Measurements from ENCODE around the gene SPANXB1.
"Not testable (repeated sequence)": the region's sequence is repeated elsewhere in the genome, so short reads cannot be mapped to it uniquely, and the experiment has no call there.

SPANXB1 gene

GRCh38 chrX:141002568-141002967 is at the start of gene SPANXB1:
SPANXB1 (plus strand) TSS chrX:141002594; CDS start chrX:141002694, 100 bp downstream.
- DNase-seq: not testable (repeated sequence)

GRCh38 chrX:140967036-140967435 is 35.4 kb upstream of the SPANXB1 start:
- no peak for DNase-seq

GRCh38 chrX:140971099-140971795 is 31.1 kb upstream of the SPANXB1 start:
- no peak for DNase-seq

GRCh38 chrX:140975472-140975871 is 26.9 kb upstream of the SPANXB1 start:
- no peak for DNase-seq

GRCh38 chrX:140980271-140980670 is 22.1 kb upstream of the SPANXB1 start:
- no peak for DNase-seq

- DNase-seq: no peak
Observed at GRCh38 chrX:140983730-140984129, 18.7 kb upstream of the SPANXB1 start.

- DNase-seq: not testable (repeated sequence)
Observed at GRCh38 chrX:141005243-141005642, 2.8 kb downstream of the SPANXB1 start.

GRCh38 chrX:141044246-141044645 is 41.9 kb downstream of the SPANXB1 start:
- not testable (repeated sequence) for DNase-seq

- DNase-seq: not testable (repeated sequence)
Observed at GRCh38 chrX:141049878-141050277, 47.5 kb downstream of the SPANXB1 start.

GRCh38 chrX:141052098-141052497 is 49.7 kb downstream of the SPANXB1 start:
- not testable (repeated sequence) for DNase-seq

All from stimulated activated CD8-positive, alpha-beta memory T cell treated with anti-CD3 and anti-CD28 coated beads, Interleukin-4, amount 100 ng/mL, for 48 hours (primary cell).